Epithelial cell of prostate (primary cell): ENCODE results near the gene TMEM147.
"Not testable (repeated sequence)": the region's sequence is repeated elsewhere in the genome, so short reads cannot be mapped to it uniquely, and the experiment has no call there.

Source experiments
- DNase-seq: peaks from one replicate; pipeline ENCODE4 v3.0.0-alpha.2; 2011; ENCODE audit warnings: low read depth, low spot score
- H3K27ac ChIP-seq: fragments of 450-650 bp; 2 replicates; pipeline ENCODE4 v1.5.1; 2017; ENCODE audit warnings: mild to moderate bottlenecking

The TMEM147 gene

GRCh38 chr19:35560271-35560670 lies 14.8 kb downstream of the TMEM147 start:
- no peak for DNase-seq
- H3K27ac ChIP-seq, result no peak overlapping the region

GRCh38 chr19:35560677-35561076 lies 15.3 kb downstream of the TMEM147 start:
- DNase-seq, result no peak
- H3K27ac ChIP-seq, result no peak overlapping the region

GRCh38 chr19:35561436-35561835 lies 16.0 kb downstream of the TMEM147 start:
- DNase-seq, result no peak
- no peak overlapping the region for H3K27ac ChIP-seq

- no peak for DNase-seq
- H3K27ac ChIP-seq, result no peak overlapping the region
These were observed 16.9 kb downstream of the TMEM147 start for GRCh38 chr19:35562336-35562735.

- no peak for DNase-seq
- no peak overlapping the region for H3K27ac ChIP-seq
These were observed 17.4 kb downstream of the TMEM147 start for GRCh38 chr19:35562776-35563175.

- no peak within 1 kb of the TSS for H3K27ac ChIP-seq
- DNase-seq, result no peak
These were observed 17.9 kb downstream of the TMEM147 start, which contains the start of gene ATP4A for GRCh38 chr19:35563207-35563829. ATP4A (minus strand) TSS chr19:35563658; CDS start chr19:35563629, 29 bp downstream.

GRCh38 chr19:35565016-35565856 lies 19.8 kb downstream of the TMEM147 start:
- DNase-seq, result no peak

GRCh38 chr19:35566738-35567137 lies 21.3 kb downstream of the TMEM147 start:
- DNase-seq, result no peak
- H3K27ac ChIP-seq, result no peak overlapping the region

More at GRCh38 chr19:35565016-35565856, 19.8 kb downstream of the TMEM147 start:
- no peak overlapping the region for H3K27ac ChIP-seq

GRCh38 chr19:35569281-35569781 lies 23.9 kb downstream of the TMEM147 start:
- DNase-seq, result no peak
- no peak overlapping the region for H3K27ac ChIP-seq

- no peak for DNase-seq
- H3K27ac ChIP-seq, result no peak overlapping the region
These were observed 26.1 kb downstream of the TMEM147 start for GRCh38 chr19:35571406-35571965.

- no peak for DNase-seq
- H3K27ac ChIP-seq, result no peak overlapping the region
These were observed 32.5 kb downstream of the TMEM147 start for GRCh38 chr19:35577918-35578317.

GRCh38 chr19:35578707-35579106 lies 33.3 kb downstream of the TMEM147 start:
- no peak for DNase-seq
- no peak overlapping the region for H3K27ac ChIP-seq

- no peak overlapping the region for H3K27ac ChIP-seq
- DNase-seq, result no peak
These were observed 37.3 kb downstream of the TMEM147 start for GRCh38 chr19:35582760-35583159.

GRCh38 chr19:35585848-35586247 lies 40.4 kb downstream of the TMEM147 start, which contains the start of gene PMIS2:
PMIS2 (plus strand) TSS chr19:35586173; CDS start chr19:35586260, 87 bp downstream.
- no peak within 1 kb of the TSS for H3K27ac ChIP-seq
- no peak for DNase-seq

- DNase-seq, result no peak
- no peak overlapping the region for H3K27ac ChIP-seq
These were observed 41.9 kb downstream of the TMEM147 start for GRCh38 chr19:35587321-35587720.

- DNase-seq, result no peak
- H3K27ac ChIP-seq, result no peak overlapping the region
These were observed 45.4 kb downstream of the TMEM147 start for GRCh38 chr19:35590875-35591274.

GRCh38 chr19:35592226-35592625 lies 46.8 kb downstream of the TMEM147 start:
- no peak for DNase-seq
- H3K27ac ChIP-seq, result no peak overlapping the region

GRCh38 chr19:35595026-35595425 lies 49.6 kb downstream of the TMEM147 start:
- not testable (repeated sequence) for H3K27ac ChIP-seq, DNase-seq

- H3K27ac ChIP-seq, result no peak overlapping the region
- no peak for DNase-seq
These were observed 50.5 kb downstream of the TMEM147 start for GRCh38 chr19:35595928-35596327.

GRCh38 chr19:35596366-35596999 lies 51.1 kb downstream of the TMEM147 start:
- DNase-seq, result no peak
- no peak overlapping the region for H3K27ac ChIP-seq
